ENCODE data around the gene LINC00237.

The LINC00237 gene

GRCh38 chr20:21106171-21107017 lies at the start of gene LINC00237:
TSS of gene LINC00237 (minus strand) at chr20:21106358.
- Mint-ChIP-seq H3K9me3 (no peaks in the 10 kb centered on the region), H3K4me3 (peak within 1 kb of the TSS; percentile 71), H3K27me3 (ENCODE audit: low read depth, poor library complexity) (peaks cover 100% of the 10 kb centered on the region), H3K4me1 (peaks cover 18% of the 10 kb centered on the region), H3K27ac (no peak within 1 kb of the TSS), H3K36me3 (ENCODE audit: low read depth) (no peaks in the 10 kb centered on the region)
- no peak for TF ChIP-seq CTCF (IDR thresholded peaks at IDR 0.05)
- peak; percentile 22 for DNase-seq

DNA sequence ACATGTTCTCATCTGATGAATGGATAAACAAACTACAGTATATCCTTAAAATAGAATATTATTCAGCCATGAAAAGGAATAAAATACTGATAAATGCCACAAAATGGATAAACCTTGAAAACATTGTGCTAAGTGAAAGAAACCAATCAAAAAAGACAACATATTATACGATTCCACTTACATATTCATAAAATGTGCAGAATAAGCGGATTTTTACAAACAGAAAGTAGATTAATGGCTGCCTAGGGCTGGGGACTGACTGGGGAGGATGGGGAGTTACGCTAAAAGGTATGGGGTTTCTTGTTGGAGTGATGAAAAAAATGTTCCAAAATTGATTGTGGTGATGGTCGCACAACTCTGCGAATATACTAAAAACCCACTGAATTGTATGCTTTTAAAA lies 49.1 kb upstream of the LINC00237 start:
- peaks cover 12% of the 10 kb centered on the region for H3K36me3 Mint-ChIP-seq (ENCODE audit: low read depth)
- no peaks in the 10 kb centered on the region for H3K4me1 Mint-ChIP-seq
- H3K4me3 Mint-ChIP-seq: no peak overlapping the region
- no peak for DNase-seq
- H3K27ac Mint-ChIP-seq: no peak overlapping the region
- no peak for TF ChIP-seq CTCF (IDR thresholded peaks at IDR 0.05)
- peaks cover 2% of the 10 kb centered on the region for H3K27me3 Mint-ChIP-seq (ENCODE audit: low read depth, poor library complexity)
- no peaks in the 10 kb centered on the region for H3K9me3 Mint-ChIP-seq

DNA sequence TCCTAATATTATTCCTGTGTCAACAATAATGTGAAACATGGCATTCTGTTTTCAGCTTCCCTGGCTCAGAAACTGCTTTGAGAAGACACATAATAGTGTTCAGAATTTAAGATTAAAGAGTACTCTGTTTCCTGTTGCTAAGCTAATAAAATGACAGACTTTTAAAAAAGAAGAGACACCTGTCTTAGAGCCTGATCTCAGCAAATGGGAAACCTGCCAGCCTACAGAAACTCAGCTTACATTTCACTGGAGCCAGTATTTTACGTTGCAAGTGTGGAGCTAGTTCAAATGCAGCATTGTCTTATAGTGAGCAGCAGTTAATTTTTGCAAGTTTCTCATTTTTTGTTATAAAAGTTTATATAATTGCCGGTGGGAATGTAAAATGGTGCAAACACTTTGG lies 48.5 kb upstream of the LINC00237 start:
- H3K9me3 Mint-ChIP-seq: no peaks in the 10 kb centered on the region
- H3K4me3 Mint-ChIP-seq: no peak overlapping the region
- no peak for TF ChIP-seq CTCF (IDR thresholded peaks at IDR 0.05)
- DNase-seq: no peak
- no peak overlapping the region for H3K27ac Mint-ChIP-seq
- H3K36me3 Mint-ChIP-seq (ENCODE audit: low read depth): peaks cover 7% of the 10 kb centered on the region
- no peaks in the 10 kb centered on the region for H3K4me1 Mint-ChIP-seq
- no peaks in the 10 kb centered on the region for H3K27me3 Mint-ChIP-seq (ENCODE audit: low read depth, poor library complexity)

DNA sequence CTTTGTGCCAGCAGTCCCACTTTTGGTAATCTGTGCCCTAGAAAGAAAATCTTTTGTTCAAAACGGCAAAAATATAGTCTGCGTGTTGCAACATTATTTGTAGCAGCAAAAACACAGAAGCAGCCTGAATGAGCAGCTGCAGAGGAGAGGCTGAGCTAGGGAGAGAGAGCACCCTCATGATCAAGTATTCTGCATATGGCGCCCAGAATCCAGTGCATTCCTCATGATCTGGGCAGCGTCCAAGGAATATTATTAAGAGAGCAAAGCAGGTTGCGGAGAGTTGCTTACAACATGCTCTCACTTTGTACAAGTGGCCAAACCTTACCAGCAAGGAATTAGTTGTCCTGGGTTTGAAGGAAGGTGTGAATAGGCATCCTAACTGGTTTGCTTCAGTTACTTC lies 45.6 kb upstream of the LINC00237 start:
- H3K4me1 Mint-ChIP-seq: no peaks in the 10 kb centered on the region
- no peak for TF ChIP-seq CTCF (IDR thresholded peaks at IDR 0.05)
- no peak overlapping the region for H3K27ac Mint-ChIP-seq
- H3K36me3 Mint-ChIP-seq (ENCODE audit: low read depth): peaks cover 7% of the 10 kb centered on the region
- H3K4me3 Mint-ChIP-seq: no peak overlapping the region
- no peaks in the 10 kb centered on the region for H3K9me3 Mint-ChIP-seq
- DNase-seq: no peak
- peaks cover 3% of the 10 kb centered on the region for H3K27me3 Mint-ChIP-seq (ENCODE audit: low read depth, poor library complexity)

GRCh38 chr20:21149344-21149743 lies 43.2 kb upstream of the LINC00237 start:
- H3K27ac Mint-ChIP-seq: no peak overlapping the region
- no peaks in the 10 kb centered on the region for H3K9me3 Mint-ChIP-seq

More at GRCh38 chr20:21149344-21149743, 43.2 kb upstream of the LINC00237 start:
- no peaks in the 10 kb centered on the region for H3K36me3 Mint-ChIP-seq (ENCODE audit: low read depth)
- no peaks in the 10 kb centered on the region for H3K4me1 Mint-ChIP-seq
- no peak for DNase-seq
- TF ChIP-seq CTCF (IDR thresholded peaks at IDR 0.05): no peak
- H3K4me3 Mint-ChIP-seq: no peak overlapping the region
- H3K27me3 Mint-ChIP-seq (ENCODE audit: low read depth, poor library complexity): peaks cover 3% of the 10 kb centered on the region
